Adipocyte (in vitro differentiated cells): ENCODE data around the gene TWIST2.

Source experiments
- DNase-seq: peaks from one replicate; pipeline ENCODE4 v3.0.0-alpha.2; 2015; ENCODE audit warnings: low read depth
- H3K27me3 ChIP-seq: replicated peaks from 2 replicates; pipeline ENCODE4 v1.7.0; 2013; ENCODE audit warnings: mild to moderate bottlenecking, low read length, moderate library complexity; ENCODE audit not compliant: control insufficient read depth, insufficient read depth
- H3K36me3 ChIP-seq: 2 replicates; pipeline ENCODE4 v1.7.0; 2013; ENCODE audit warnings: low read length, mild to moderate bottlenecking, moderate library complexity; ENCODE audit not compliant: control insufficient read depth, insufficient read depth, severe bottlenecking
- H3K4me1 ChIP-seq: 2 replicates; pipeline ENCODE4 v1.7.0; 2013; ENCODE audit warnings: mild to moderate bottlenecking, low read length, moderate library complexity; ENCODE audit not compliant: control insufficient read depth, insufficient read depth
- H3K4me3 ChIP-seq: 2 replicates; pipeline ENCODE4 v1.7.0; 2013; ENCODE audit warnings: mild to moderate bottlenecking, low read length, moderate library complexity
- H3K9ac ChIP-seq: 2 replicates; pipeline ENCODE4 v1.7.0; 2013; ENCODE audit warnings: mild to moderate bottlenecking, low read length, moderate library complexity
- H3K9me3 ChIP-seq: 2 replicates; pipeline ENCODE4 v1.7.0; 2013; ENCODE audit warnings: mild to moderate bottlenecking, low read length, moderate library complexity; ENCODE audit not compliant: control insufficient read depth

The TWIST2 gene

GRCh38 chr2:238866656-238867277, 18.9 kb downstream of the TWIST2 start:
- H3K4me3 ChIP-seq = peak overlapping the region; percentile 10
- no peaks in the 10 kb centered on the region for H3K27me3 ChIP-seq
- H3K9me3 ChIP-seq = no peaks in the 10 kb centered on the region
- peaks cover 31% of the 10 kb centered on the region for H3K36me3 ChIP-seq
- DNase-seq = no peak
- H3K4me1 ChIP-seq = peaks cover 77% of the 10 kb centered on the region
- H3K9ac ChIP-seq = peak overlapping the region; percentile 84

GRCh38 chr2:238868067-238868524, 20.2 kb downstream of the TWIST2 start:
- H3K4me1 ChIP-seq = peaks cover 80% of the 10 kb centered on the region
- DNase-seq = peak; percentile 60
- H3K27me3 ChIP-seq = no peaks in the 10 kb centered on the region
- H3K4me3 ChIP-seq = peak overlapping the region; percentile 35
- no peaks in the 10 kb centered on the region for H3K9me3 ChIP-seq
- peak overlapping the region; percentile 84 for H3K9ac ChIP-seq
- peaks cover 34% of the 10 kb centered on the region for H3K36me3 ChIP-seq

GRCh38 chr2:238868616-238869292, 20.9 kb downstream of the TWIST2 start:
- Histone ChIP-seq H3K9me3 (no peaks in the 10 kb centered on the region), H3K36me3 (peaks cover 34% of the 10 kb centered on the region), H3K4me3 (peak overlapping the region; percentile 35), H3K9ac (peak overlapping the region; percentile 84), H3K27me3 (no peaks in the 10 kb centered on the region), H3K4me1 (peaks cover 80% of the 10 kb centered on the region)
- peak; percentile 81 for DNase-seq

GRCh38 chr2:238869293-238870124, 21.6 kb downstream of the TWIST2 start:
- DNase-seq = peak; percentile 28
- Histone ChIP-seq H3K4me3 (peak overlapping the region; percentile 6), H3K9ac (peak overlapping the region; percentile 47)

GRCh38 chr2:238870261-238870660, 22.4 kb downstream of the TWIST2 start:
- Histone ChIP-seq H3K4me1 (peaks cover 81% of the 10 kb centered on the region), H3K4me3 (no peak overlapping the region), H3K9me3 (no peaks in the 10 kb centered on the region), H3K9ac (no peak overlapping the region), H3K36me3 (peaks cover 40% of the 10 kb centered on the region), H3K27me3 (no peaks in the 10 kb centered on the region)
- no peak for DNase-seq

More at GRCh38 chr2:238869293-238870124, 21.6 kb downstream of the TWIST2 start:
- H3K9me3 ChIP-seq = no peaks in the 10 kb centered on the region
- no peaks in the 10 kb centered on the region for H3K27me3 ChIP-seq
- H3K36me3 ChIP-seq = peaks cover 40% of the 10 kb centered on the region
- peaks cover 81% of the 10 kb centered on the region for H3K4me1 ChIP-seq

- peak overlapping the region; percentile 53 for H3K9ac ChIP-seq
- peaks cover 82% of the 10 kb centered on the region for H3K4me1 ChIP-seq
- no peak for DNase-seq
- no peaks in the 10 kb centered on the region for H3K27me3 ChIP-seq
- H3K36me3 ChIP-seq = peaks cover 24% of the 10 kb centered on the region
- no peaks in the 10 kb centered on the region for H3K9me3 ChIP-seq
- H3K4me3 ChIP-seq = no peak overlapping the region
These were observed 24.1 kb downstream of the TWIST2 start for GRCh38 chr2:238872026-238872425.

GRCh38 chr2:238872628-238873380, 24.9 kb downstream of the TWIST2 start:
- Histone ChIP-seq H3K4me3 (no peak overlapping the region), H3K9me3 (no peaks in the 10 kb centered on the region), H3K36me3 (peaks cover 25% of the 10 kb centered on the region), H3K27me3 (no peaks in the 10 kb centered on the region), H3K4me1 (peaks cover 80% of the 10 kb centered on the region), H3K9ac (peak overlapping the region; percentile 0)
- DNase-seq = no peak

GRCh38 chr2:238873381-238873801, 25.5 kb downstream of the TWIST2 start:
- peaks cover 31% of the 10 kb centered on the region for H3K36me3 ChIP-seq
- no peaks in the 10 kb centered on the region for H3K27me3 ChIP-seq
- peaks cover 80% of the 10 kb centered on the region for H3K4me1 ChIP-seq
- DNase-seq = no peak
- H3K9ac ChIP-seq = peak overlapping the region; percentile 19
- no peak overlapping the region for H3K4me3 ChIP-seq
- no peaks in the 10 kb centered on the region for H3K9me3 ChIP-seq

- Histone ChIP-seq H3K9ac (peak overlapping the region; percentile 19), H3K9me3 (no peaks in the 10 kb centered on the region), H3K27me3 (no peaks in the 10 kb centered on the region), H3K4me3 (no peak overlapping the region), H3K4me1 (peaks cover 80% of the 10 kb centered on the region), H3K36me3 (peaks cover 35% of the 10 kb centered on the region)
- no peak for DNase-seq
These were observed 26.0 kb downstream of the TWIST2 start for GRCh38 chr2:238873841-238874240.

- Histone ChIP-seq H3K4me3 (no peak overlapping the region), H3K9ac (peak overlapping the region; percentile 81), H3K36me3 (peaks cover 38% of the 10 kb centered on the region), H3K9me3 (no peaks in the 10 kb centered on the region), H3K4me1 (peaks cover 82% of the 10 kb centered on the region), H3K27me3 (no peaks in the 10 kb centered on the region)
- DNase-seq = no peak
These were observed 26.6 kb downstream of the TWIST2 start for GRCh38 chr2:238874330-238875050.
